ENCODE results near the gene MGST3.

GRCh38 chr1:165629848-165630628, 996 bp upstream of the MGST3 start:
- TF ChIP-seq CTCF (conservative IDR thresholded peaks at IDR 0.05; ENCODE audit: low read length) (no peak), EZH2phosphoT487 (IDR thresholded peaks at IDR 0.05; ENCODE audit: borderline replicate concordance) (no peak)
